ENCODE data around the gene ISG20.

ISG20 gene

GRCh38 chr15:88610701-88611231, 28.1 kb upstream of the ISG20 start:
- Histone ChIP-seq H3K36me3 (no peaks in the 10 kb centered on the region), H3K27me3 (peaks cover 8% of the 10 kb centered on the region), H3K4me1 (peaks cover 7% of the 10 kb centered on the region), H3K4me3 (ENCODE audit: low read depth, low read length) (no peak overlapping the region), H3K9me3 (no peaks in the 10 kb centered on the region)
- TF ChIP-seq CTCF (IDR thresholded peaks at IDR 0.05; ENCODE audit: low read depth, low read length): peak; percentile 36
- DNase-seq: no peak

GRCh38 chr15:88612186-88612796, 26.5 kb upstream of the ISG20 start:
- DNase-seq: no peak
- H3K9me3 ChIP-seq: no peaks in the 10 kb centered on the region
- TF ChIP-seq CTCF (IDR thresholded peaks at IDR 0.05; ENCODE audit: low read depth, low read length): no peak
- H3K36me3 ChIP-seq: no peaks in the 10 kb centered on the region
- H3K4me1 ChIP-seq: peaks cover 7% of the 10 kb centered on the region
- no peak overlapping the region for H3K4me3 ChIP-seq (ENCODE audit: low read depth, low read length)
- no peaks in the 10 kb centered on the region for H3K27me3 ChIP-seq

- no peak for TF ChIP-seq CTCF (IDR thresholded peaks at IDR 0.05; ENCODE audit: low read depth, low read length)
- no peaks in the 10 kb centered on the region for H3K36me3 ChIP-seq
- no peak for DNase-seq
- H3K9me3 ChIP-seq: no peaks in the 10 kb centered on the region
- peaks cover 7% of the 10 kb centered on the region for H3K4me1 ChIP-seq
- H3K27me3 ChIP-seq: no peaks in the 10 kb centered on the region
- no peak overlapping the region for H3K4me3 ChIP-seq (ENCODE audit: low read depth, low read length)
Measured at GRCh38 chr15:88613074-88613944, 25.5 kb upstream of the ISG20 start.

- Histone ChIP-seq H3K9me3 (no peaks in the 10 kb centered on the region), H3K4me3 (ENCODE audit: low read depth, low read length) (no peak overlapping the region), H3K27me3 (no peaks in the 10 kb centered on the region), H3K36me3 (no peaks in the 10 kb centered on the region), H3K4me1 (peaks cover 5% of the 10 kb centered on the region)
- TF ChIP-seq CTCF (IDR thresholded peaks at IDR 0.05; ENCODE audit: low read depth, low read length): no peak
- DNase-seq: no peak
Measured at GRCh38 chr15:88615303-88616107, 23.3 kb upstream of the ISG20 start.

- no peaks in the 10 kb centered on the region for H3K9me3 ChIP-seq
- no peaks in the 10 kb centered on the region for H3K36me3 ChIP-seq
- H3K4me3 ChIP-seq (ENCODE audit: low read depth, low read length): no peak overlapping the region
- H3K4me1 ChIP-seq: no peaks in the 10 kb centered on the region; the same call in 1 of the 2 replicates
- no peak for DNase-seq
- TF ChIP-seq CTCF (IDR thresholded peaks at IDR 0.05; ENCODE audit: low read depth, low read length): no peak
- no peaks in the 10 kb centered on the region for H3K27me3 ChIP-seq
Measured at GRCh38 chr15:88616240-88616639, 22.6 kb upstream of the ISG20 start.

All from BE2C (cell line).